ENCODE measurements around the gene AKAP13.

DNA sequence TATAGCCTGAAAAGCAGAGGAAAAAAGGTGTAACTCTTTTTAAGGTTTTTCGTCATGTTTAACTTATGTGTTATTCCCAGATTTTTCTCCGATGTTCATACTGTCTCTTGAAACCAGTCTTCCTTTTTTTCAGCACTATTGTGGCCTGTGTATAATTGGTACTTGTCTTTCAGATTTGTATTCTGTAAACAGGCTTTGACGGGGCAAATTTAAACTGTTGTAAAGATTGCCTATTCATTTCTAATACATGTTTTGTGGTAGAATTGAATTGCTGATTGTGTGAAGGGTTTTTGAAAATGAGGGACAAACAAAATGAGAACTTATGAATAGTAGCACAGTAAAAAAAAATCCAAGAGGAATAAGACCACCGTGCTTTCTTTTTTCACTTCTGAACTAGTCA, 33.6 kb downstream of the AKAP13 start:
- TF ChIP-seq GATA2 (IDR thresholded peaks at IDR 0.05; ENCODE audit: low read depth, low read length) (no peak), GATA3 (IDR thresholded peaks at IDR 0.05; ENCODE audit: low read depth, low read length) (no peak)
